Mononuclear cell (primary cell): ENCODE results near the gene TSPYL1. TPM values are rescaled to one million over a fixed set of nuclear protein-coding genes. Genes with fewer than 3 reads are reported as not detected.
"Not testable (repeated sequence)": the region's sequence is repeated elsewhere in the genome, so short reads cannot be mapped to it uniquely, and the experiment has no call there.

Experiments used
- H3K27me3 ChIP-seq: 2 replicates; pipeline ENCODE4 v1.6.0; 2011; ENCODE audit warnings: low read length, control low read depth; ENCODE audit not compliant: insufficient read depth
- H3K4me1 ChIP-seq: 2 replicates; pipeline ENCODE4 v1.5.1; 2011; ENCODE audit warnings: mild to moderate bottlenecking, low read length, control low read depth; ENCODE audit not compliant: insufficient read depth
- H3K4me3 ChIP-seq: 2 replicates; pipeline ENCODE4 v1.5.1; 2011; ENCODE audit warnings: mild to moderate bottlenecking, low read length, moderate library complexity
- H3K9me3 ChIP-seq: 2 replicates; pipeline ENCODE4 v1.5.1; 2011; ENCODE audit warnings: low read depth, mild to moderate bottlenecking, control low read depth, low read length
- total RNA-seq: library from RNA; depleted of rRNA; stranded (reverse); fragments of >200 nt; gene quantifications from one replicate; pipeline ENCODE4 v1.2.3, GENCODE V29; 2012

The TSPYL1 gene
- total RNA-seq, 1 donor = 179 TPM

DNA sequence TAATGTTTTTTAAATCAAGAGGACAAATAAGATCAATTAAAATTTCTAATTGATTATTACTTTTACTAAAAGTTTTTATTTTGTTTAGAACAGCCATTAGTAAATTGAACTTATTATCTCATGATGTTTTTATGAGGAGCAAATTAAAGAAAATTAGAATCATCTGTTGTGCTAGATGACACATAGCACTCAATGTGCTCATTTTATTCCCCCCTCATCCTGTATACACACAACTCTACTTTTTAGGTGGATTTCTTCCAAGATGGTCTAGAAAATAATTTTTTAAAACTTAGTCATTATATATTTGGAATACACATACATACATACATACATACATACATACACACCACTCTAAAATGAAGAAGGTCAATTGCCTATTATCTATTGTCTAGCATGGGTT is 29.3 kb upstream of the TSPYL1 start:
- no peak overlapping the region for H3K4me3 ChIP-seq
- no peaks in the 10 kb centered on the region for H3K27me3 ChIP-seq
- no peaks in the 10 kb centered on the region for H3K9me3 ChIP-seq
- no peaks in the 10 kb centered on the region for H3K4me1 ChIP-seq

DNA sequence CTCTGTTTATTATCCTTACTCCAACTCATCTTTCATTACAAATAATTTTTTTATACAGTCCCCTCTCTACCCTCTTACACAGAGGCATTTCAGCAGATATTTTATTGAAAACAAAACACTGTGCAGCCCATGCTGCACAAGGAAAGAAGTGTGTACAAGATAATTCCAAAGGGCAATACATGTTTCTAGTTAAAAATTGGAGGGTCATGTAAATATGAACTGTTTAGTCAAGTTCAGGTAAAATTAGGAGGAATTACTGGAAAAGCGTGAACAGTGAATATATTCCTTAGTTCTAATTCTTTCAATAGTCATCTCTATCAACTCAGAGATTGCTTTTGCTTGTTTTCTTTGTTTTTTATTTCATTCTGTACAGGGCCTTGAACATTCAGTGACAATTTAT is 27.9 kb upstream of the TSPYL1 start:
- no peak overlapping the region for H3K4me3 ChIP-seq

GRCh38 chr6:116307001-116307400 is 27.3 kb upstream of the TSPYL1 start:
- no peaks in the 10 kb centered on the region for H3K27me3 ChIP-seq
- H3K9me3 ChIP-seq = no peaks in the 10 kb centered on the region

More for the DNA sequence above, 27.9 kb upstream of the TSPYL1 start:
- no peaks in the 10 kb centered on the region for H3K27me3 ChIP-seq
- H3K4me1 ChIP-seq = no peaks in the 10 kb centered on the region
- no peaks in the 10 kb centered on the region for H3K9me3 ChIP-seq

DNA sequence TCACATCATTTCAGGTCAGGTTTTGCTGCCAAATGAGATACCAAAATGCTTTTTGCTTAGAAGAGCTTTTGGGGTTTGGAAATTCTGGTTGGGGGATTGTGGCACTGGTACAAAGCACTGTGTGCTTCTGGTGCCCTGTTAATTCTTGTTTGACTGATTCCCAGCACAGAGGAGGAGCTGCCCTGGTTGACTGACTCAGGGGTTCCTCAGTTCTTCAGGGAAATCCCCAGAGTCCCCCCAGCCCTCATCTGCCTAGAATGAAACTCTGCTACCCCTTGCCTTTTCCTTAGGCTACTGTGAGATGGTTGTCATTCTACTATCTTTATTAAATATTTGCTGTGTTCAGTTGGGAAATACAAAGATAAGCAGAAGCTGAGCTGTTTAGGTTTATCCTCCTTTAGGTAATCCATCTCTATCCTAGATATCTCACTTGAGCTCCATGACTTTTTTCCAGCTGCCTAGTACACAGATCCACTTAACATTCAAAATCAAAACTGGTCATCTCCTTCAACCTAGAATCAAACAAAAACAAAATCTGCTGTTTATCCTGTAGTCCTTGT is 24.9 kb upstream of the TSPYL1 start:
- no peak overlapping the region for H3K4me3 ChIP-seq
- no peaks in the 10 kb centered on the region for H3K27me3 ChIP-seq
- H3K4me1 ChIP-seq = no peaks in the 10 kb centered on the region
- no peaks in the 10 kb centered on the region for H3K9me3 ChIP-seq

More at GRCh38 chr6:116307001-116307400, 27.3 kb upstream of the TSPYL1 start:
- Histone ChIP-seq H3K4me1 (no peaks in the 10 kb centered on the region), H3K4me3 (no peak overlapping the region)

- Histone ChIP-seq H3K4me1 (no peaks in the 10 kb centered on the region), H3K27me3 (no peaks in the 10 kb centered on the region), H3K4me3 (no peak overlapping the region), H3K9me3 (no peaks in the 10 kb centered on the region)
These were observed 21.4 kb upstream of the TSPYL1 start for GRCh38 chr6:116301104-116301503.

GRCh38 chr6:116300566-116300965 is 20.8 kb upstream of the TSPYL1 start:
- H3K27me3 ChIP-seq = no peaks in the 10 kb centered on the region
- no peaks in the 10 kb centered on the region for H3K9me3 ChIP-seq
- H3K4me3 ChIP-seq = no peak overlapping the region
- no peaks in the 10 kb centered on the region for H3K4me1 ChIP-seq

GRCh38 chr6:116298973-116299372 is 19.2 kb upstream of the TSPYL1 start:
- no peaks in the 10 kb centered on the region for H3K27me3 ChIP-seq
- H3K9me3 ChIP-seq = no peaks in the 10 kb centered on the region
- no peak overlapping the region for H3K4me3 ChIP-seq
- H3K4me1 ChIP-seq = no peaks in the 10 kb centered on the region

- Histone ChIP-seq H3K27me3 (no peaks in the 10 kb centered on the region), H3K4me1 (no peaks in the 10 kb centered on the region), H3K9me3 (no peaks in the 10 kb centered on the region), H3K4me3 (no peak overlapping the region)
These were observed 18.5 kb upstream of the TSPYL1 start for GRCh38 chr6:116298273-116298672.

DNA sequence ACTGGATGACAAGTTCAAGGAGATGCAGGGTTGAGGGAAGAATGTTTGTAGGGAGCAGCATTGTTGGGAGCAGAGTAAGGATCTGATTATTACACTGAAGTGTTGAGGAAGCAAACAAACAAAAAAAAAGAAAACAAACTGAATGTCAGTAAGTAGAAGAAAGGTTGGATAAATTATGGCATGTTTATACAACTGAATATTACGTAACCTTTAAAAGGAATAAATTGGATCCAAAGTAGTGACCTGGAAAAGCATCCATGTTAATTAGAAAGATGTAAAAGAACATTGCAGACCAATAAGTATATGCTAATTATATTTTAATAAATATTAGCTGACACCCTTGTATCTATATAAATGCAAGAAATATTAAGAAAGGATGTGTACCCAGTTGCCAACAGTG is 12.8 kb upstream of the TSPYL1 start:
- no peaks in the 10 kb centered on the region for H3K9me3 ChIP-seq
- no peaks in the 10 kb centered on the region for H3K27me3 ChIP-seq
- peaks cover 5% of the 10 kb centered on the region for H3K4me1 ChIP-seq
- no peak overlapping the region for H3K4me3 ChIP-seq

DNA sequence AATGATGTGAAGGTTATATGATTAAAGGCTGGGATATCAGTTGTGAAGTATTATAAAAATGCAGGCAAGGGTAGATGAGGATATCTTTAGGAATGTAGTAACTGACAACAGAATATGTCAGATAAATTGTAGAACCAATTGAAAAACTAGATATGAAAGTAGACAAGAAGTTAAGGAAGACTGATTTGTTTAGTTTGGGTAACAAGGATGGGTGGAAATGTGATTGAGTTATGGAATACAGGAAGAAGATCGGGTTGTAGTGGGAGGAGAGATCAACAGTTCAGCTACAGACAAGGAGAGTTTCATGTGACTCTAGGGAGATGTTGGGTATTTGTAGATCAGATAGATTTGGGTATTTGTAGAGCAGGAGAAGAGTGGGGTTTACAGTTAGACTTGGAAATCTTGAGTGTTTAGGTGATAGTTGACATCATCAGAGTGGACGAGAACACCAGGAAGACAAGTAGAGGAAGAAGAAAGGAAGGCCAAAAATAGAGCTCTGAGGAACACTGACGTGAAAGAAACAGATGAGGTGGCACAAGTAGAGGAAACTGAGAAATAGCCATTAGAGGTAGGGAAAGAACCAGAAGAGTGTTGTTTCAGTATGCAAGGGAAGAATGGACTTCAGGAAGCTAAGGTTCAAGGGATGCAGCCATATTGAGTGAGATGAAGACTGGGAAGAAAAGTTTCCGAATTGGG is 12.1 kb upstream of the TSPYL1 start:
- H3K4me1 ChIP-seq = peaks cover 5% of the 10 kb centered on the region
- no peaks in the 10 kb centered on the region for H3K27me3 ChIP-seq
- H3K4me3 ChIP-seq = no peak overlapping the region
- H3K9me3 ChIP-seq = no peaks in the 10 kb centered on the region

- Histone ChIP-seq H3K27me3 (no peaks in the 10 kb centered on the region), H3K9me3 (no peaks in the 10 kb centered on the region), H3K4me3 (no peak overlapping the region), H3K4me1 (peaks cover 5% of the 10 kb centered on the region)
These were observed 11.1 kb upstream of the TSPYL1 start for GRCh38 chr6:116290799-116291198.

- no peak overlapping the region for H3K4me3 ChIP-seq
- no peaks in the 10 kb centered on the region for H3K27me3 ChIP-seq
- H3K4me1 ChIP-seq = peaks cover 5% of the 10 kb centered on the region
- H3K9me3 ChIP-seq = no peaks in the 10 kb centered on the region
These were observed 10.1 kb upstream of the TSPYL1 start for GRCh38 chr6:116289876-116290275.

DNA sequence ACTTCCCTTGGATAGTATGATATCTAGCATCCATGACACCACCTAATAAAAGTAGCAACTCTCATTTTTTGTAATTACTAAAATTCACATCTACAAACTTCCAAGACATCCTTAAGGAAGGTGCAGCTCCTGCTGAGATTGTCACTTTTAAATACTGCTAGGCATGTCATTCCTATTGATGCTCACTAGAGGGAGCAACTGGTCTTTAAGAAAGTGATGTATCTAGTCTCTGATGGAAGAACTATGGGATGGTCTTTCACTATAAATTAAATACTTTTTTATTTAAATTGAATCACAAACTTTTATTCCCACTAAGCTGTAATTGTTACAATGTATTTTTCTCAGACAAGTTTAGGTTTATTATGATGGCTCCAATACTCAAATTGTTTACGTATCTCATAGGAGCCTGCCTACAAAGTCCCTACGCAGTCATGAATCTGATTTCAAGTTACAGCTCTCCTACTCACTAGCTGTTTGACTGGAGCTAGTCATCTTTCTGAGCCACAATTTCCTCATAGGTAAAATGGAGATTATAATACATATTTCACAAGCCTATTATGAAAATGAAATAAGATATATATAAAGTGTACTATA is 8.1 kb upstream of the TSPYL1 start:
- Histone ChIP-seq H3K4me1 (peaks cover 5% of the 10 kb centered on the region), H3K9me3 (no peaks in the 10 kb centered on the region), H3K27me3 (no peaks in the 10 kb centered on the region), H3K4me3 (no peak overlapping the region)

DNA sequence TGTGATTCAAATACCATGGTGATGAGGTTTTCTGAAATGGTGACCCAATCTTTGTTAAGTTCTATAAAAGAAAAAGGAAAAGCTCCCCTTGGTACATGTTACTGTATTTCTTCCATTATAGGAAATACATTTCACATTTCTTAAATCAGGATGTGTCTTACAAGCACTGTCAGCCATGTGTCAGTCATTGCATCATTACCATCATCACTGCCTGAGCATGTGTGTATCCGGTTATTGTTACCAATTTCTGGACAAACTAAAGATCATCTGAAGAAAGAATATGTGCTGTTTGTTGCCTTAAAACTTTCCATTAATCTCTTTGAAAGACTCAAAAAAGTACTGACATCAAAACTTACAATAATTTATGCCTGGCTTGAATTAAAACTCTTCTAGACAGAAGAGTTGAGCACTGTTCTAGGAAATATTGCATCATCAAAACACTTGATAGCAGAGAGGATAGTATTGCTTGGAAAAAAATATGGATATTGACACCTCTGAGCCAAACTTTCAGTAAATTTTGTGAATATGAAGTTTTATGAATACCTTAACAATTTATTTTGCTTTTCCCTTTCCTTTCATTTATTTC is 7.1 kb upstream of the TSPYL1 start:
- H3K4me3 ChIP-seq = no peak overlapping the region
- no peaks in the 10 kb centered on the region for H3K9me3 ChIP-seq
- H3K27me3 ChIP-seq = no peaks in the 10 kb centered on the region
- peaks cover 1% of the 10 kb centered on the region for H3K4me1 ChIP-seq

GRCh38 chr6:116284984-116285383 is 5.3 kb upstream of the TSPYL1 start:
- H3K4me1 ChIP-seq = peaks cover 11% of the 10 kb centered on the region
- H3K9me3 ChIP-seq, H3K27me3 ChIP-seq, H3K4me3 ChIP-seq: not testable (repeated sequence)
